Stimulated activated CD8-positive, alpha-beta memory T cell treated with anti-CD3 and anti-CD28 coated beads, Interleukin-4, amount 100 ng/mL, for 48 hours (primary cell): Measurements from ENCODE around the gene RBMX.
A peak's percentile ranks its signal among the peaks of the same experiment; 100 is the strongest.
"Not testable (repeated sequence)": the region's sequence is repeated elsewhere in the genome, so short reads cannot be mapped to it uniquely, and the experiment has no call there.

Experiments used
- DNase-seq: peaks from one replicate; pipeline ENCODE4 v3.0.0-alpha.2; 2020

RBMX gene

DNA sequence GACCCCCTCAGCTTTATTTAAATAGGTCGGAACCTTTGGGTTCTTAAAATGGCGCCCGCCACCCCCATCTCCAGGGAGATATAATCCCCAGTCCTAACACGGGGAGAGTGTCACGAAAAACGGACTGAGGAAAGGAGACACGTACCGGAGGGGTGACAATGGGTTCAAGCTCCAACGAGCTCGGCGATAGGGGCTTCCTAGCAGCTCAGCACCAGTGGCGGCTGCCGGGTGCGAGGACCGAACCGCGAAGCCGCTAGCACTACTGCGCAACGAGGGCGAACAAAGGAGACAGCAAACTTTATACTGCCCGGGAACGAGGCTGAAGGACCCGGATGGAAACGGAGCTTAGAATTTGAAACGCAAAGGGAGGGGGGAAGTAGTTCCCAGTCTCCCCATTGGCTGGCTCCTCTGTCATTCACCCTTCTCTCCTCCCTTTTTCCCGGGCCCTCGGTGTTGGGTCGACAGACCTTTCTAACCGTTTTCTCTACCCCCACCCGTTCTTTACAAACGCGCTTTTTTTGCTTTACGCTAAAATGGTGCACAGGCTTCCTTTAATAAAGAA is at the start of gene RBMX:
TSS of gene RBMX (minus strand) at position 274 of the 562 bp plus-strand sequence. CDS start 1,298 bp downstream, outside the sequence.
- peak; percentile 90 for DNase-seq

DNA sequence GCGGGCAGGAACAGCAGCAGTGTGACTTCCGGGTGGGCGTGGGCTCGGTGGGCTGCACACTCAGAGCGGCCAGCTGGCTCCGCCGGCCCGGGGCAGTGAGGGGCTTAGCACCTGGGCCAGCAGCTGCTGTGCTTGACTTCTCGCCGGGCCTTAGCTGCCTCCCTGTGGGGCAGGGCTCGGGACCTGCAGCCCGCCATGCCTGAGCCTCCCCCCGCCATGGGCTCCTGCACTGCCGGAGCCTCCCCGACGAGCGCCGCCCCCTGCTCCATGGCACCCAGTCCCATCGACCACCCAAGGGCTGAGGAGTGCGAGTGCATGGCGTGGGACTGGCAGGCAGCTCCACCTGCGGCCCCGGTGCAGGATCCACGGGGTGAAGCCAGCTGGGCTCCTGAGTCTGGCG is 40.9 kb upstream of the RBMX start:
- not testable (repeated sequence) for DNase-seq

DNA sequence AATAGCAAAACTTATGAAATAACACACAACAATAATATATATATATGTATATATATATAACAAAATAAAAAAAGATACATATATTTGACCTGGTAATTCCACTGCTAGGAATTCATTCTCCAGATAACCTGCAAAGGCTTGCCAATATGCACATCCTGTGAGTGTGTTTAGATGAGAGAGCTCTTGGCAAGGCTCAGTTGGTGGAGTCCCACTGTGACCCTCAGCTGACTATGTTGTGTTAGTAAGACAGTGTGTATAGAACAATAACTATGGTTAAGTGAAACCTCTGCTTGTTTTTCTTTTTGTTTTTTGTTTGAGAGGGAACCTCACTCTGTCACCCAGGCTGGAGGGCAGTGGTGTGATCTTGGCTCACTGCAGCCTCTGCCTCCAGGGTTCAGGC is 39.5 kb upstream of the RBMX start:
- no peak for DNase-seq

DNA sequence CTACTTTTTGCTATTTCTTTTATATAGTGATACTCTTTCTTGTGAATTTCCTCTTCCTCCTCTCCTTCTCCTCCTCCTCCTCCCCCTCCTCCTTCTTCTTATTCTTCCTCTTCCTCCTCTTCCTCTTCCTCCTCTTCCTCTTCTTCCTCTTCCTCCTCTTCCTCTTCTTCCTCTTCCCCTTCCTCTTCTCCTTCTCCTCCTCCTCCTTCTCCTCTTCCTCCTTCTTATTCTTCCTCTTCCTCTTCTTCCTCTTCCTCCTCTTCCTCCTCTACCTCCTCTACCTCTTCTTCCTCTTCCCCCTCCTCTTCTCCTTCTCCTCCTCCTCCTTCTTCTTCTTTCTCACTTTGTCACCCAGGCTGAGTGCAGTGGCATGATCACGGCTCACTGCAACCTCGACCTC is 36.3 kb upstream of the RBMX start:
- no peak for DNase-seq

DNA sequence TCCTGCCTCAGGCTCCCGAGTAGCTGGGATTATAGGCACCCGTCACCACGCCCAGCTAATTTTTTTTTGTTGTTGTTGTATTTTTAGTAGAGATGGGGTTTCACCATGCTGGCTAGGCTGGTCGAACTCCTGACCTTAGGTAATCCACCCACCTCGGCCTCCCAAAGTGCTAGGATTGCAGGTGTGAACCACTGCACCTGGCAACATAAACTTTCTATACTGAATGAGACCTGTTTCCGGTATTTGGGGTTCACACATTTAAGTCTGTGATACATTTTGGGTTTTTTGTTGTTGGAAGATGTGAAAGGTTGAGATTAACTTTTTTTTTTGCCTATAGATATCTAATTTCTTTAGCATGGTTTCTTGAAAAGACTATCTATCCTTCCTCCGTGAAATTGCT is 31.1 kb upstream of the RBMX start:
- not testable (repeated sequence) for DNase-seq

DNA sequence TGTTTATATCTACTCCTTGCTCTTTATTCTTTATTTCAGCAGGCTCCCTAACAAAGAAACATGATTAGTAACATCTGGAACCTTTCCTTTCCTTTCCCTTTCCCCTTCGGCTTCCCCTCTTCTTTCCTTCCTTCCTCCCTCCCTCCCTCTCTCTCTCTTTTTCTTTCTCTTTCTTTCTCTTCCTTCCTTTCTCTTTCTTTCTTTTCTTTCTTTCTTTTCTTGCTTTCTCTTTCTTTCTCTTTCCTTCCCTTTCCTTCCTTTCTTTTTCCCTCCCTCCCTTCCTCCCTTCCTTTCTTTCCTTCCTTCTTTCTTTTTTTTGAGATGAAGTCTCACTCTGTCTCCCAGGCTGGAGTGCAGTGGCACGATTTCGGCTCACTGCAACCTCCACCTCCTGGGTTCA is 30.7 kb upstream of the RBMX start:
- no peak for DNase-seq

DNA sequence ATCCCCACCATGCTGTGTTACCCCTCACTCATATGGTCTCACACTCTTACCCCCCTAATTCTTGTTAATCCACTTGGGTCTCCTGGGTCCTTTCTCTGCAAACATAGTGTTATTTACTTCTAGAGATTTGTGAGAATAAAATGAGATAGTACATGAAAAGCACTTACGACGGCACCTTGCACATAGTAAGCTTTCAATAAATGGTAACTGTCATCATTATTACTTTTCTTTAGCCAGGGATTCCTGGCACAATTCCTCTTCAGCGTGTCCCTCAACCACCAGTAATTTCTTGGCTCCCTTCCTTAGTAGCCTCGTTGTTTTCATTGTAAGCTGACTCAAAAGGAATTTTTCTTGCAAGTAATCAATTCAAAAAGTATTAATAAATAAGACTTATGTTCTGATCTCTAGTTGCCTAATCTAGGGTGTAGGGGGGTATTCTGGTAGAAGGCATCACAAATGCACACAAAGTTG is 30.1 kb upstream of the RBMX start:
- DNase-seq, result no peak

DNA sequence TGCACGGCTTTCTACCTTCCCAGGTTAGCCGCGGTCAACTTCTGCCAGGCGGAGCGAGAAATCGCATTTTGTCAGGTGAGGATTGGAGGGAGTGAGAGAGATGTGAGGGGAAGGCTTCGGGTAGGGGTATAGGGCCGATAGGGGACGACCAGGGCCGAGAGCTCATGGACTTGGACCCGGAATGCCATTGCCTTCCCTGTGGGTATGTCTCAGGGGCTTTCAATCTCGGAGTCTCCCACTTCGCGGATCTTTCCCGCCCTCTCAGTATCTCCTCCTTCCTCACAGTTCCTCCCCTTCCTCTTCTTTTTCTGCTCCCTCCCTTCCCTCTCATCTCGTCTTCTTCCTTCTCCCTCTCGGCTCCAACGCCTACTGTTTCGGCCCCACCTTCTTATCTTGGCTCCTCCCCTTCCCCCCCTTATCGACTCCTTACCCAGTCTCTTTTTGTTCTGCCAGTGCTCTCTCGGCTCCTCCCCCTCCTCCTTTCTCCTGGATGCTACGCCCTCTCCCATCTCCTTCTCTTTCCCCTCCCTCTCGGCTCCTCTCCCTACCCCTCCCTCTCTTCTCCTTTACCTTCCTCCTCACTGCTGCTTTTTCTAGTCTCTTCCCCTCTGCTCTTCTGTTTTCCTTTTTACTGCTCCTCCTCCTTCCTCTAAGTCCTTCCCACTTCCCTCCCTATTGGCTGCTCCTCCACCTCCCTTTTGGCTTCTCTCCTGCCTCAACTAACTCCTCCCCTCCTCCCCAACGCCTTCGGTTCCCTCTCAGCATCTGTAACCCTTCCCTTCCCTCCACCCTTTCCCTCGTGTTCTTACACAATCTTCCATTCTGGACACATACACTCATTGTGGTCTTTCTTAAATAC is 29.4 kb upstream of the RBMX start:
- DNase-seq, result peak; percentile 70

DNA sequence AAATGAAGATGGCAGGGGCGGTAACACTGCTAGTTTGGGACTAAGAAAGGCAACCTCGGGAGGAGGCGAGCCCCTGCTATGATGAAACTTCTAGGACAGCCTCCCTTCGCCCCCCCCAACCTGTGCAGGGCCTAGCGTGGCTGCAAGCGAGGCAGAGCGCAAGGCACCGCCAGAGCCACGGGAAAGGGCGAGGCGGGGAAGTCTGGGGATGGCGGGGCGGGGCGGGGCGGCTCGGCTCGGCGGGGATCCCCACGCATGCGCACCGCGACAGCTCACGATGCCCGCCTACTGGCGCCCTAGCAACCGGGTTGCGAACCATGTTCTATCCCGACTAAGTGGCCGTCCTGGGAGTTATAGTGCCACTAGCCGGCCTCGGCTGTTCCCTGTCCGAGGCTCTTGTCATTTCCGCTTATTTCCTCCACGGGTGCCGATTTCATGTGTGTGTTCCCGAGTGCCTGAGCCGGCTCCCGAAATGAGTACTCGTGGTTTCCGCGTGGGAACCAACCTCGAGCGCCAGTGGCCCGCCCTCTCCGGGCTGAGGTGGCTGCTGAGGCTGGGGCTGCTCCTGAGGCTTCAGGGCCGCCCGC is 28.7 kb upstream of the RBMX start:
- DNase-seq, result peak; percentile 79

DNA sequence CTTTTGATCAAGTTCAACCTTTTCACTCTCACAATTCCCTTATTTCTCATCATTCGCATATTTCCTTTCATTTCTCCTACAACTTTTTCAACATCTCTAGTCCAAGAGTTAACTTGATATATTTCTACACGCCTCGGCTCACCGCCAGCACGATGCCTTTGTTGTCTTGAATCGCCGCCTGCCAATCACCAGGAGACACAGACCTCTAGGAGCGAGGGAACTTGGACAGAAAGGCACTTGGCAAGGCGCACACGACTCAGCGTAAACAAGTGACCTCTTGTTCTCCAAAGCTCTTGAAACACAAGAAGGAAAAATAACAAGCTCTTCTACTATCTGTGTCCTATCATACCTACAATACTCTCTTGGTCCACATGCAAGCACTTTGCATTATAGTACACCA is 27.1 kb upstream of the RBMX start:
- DNase-seq, result no peak

DNA sequence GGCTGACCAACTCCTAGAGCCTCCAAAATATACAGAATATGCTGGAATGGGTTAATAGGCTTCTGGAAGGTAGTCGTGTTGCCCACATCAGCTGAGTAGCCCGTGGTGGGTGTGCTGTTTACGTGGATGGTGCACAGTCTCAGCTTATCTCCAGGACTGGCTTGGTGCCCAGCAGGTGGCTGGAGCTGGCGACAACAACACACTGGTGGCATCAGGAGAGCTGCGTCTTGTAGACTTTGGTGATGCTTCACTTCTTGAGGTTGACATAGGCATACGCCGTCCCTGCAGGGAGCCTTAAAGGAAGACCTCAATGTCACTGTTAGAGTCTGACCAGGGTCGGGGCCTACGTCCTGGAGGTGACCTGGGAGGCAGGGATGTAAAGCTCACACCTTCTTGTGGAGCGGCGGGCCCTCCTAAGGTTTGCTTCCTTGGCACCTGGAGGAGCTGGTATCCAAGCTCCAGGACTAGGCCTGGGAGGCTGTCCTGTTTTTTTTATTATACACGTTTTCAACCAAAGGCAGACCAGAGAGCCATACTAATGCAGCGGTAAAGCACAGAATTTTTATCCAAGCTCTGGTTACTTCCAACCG is 26.5 kb upstream of the RBMX start:
- DNase-seq, result no peak

DNA sequence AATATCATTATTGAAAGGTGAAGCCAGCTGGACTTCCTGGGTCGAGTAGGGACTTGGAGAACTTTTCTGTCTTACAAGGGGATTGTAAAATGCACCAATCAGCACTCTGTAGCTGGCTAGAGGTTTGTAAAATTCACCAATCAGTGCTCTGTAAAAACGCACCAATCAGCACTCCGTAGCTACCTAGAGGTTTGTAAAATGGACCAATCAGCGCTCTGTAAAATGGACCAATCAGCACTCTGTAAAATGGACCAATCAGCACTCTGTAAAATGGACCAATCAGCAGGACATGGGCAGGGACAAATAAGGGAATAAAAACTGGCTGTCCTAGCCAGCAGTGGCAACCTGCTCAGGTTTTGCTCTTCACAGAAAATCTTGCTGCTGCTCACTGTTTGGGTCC is 23.5 kb upstream of the RBMX start:
- DNase-seq, result not testable (repeated sequence)

DNA sequence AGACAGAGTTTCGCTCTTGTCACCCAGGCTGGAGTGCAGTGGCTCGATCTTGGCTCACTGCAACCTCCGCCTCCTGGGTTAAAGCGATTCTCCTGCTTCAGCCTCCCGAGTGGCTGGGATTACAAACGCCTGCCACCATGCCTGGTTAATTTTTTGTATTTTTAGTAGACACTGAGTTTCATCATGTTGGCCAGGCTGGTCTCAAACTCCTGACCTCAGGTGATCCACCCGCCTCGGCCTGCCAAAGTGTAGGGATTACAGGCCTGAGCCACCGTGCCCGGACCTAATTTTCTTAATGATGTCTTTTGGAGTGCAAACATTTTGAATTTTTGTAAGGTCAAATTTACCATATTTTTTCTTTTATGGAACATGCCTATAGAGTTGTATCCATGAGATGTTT is 19.5 kb upstream of the RBMX start:
- not testable (repeated sequence) for DNase-seq

DNA sequence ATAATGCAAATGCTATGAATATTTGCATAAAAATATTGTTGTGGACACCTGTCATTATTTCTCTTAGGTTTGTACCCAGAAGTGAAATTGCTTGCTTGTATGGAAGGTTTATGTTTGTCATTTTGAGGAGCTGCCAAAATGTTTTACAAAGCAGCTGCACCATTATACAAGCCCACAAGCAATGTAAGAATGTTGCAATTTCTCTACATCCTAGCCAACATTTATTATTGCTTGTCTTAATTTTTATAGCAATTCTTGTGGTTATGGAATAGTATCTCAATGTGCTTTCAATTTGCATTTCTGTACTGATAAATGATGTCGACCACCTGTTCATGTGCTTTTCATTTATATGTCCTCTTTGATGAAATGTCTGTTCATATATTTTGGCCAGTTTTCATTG is 18.7 kb upstream of the RBMX start:
- no peak for DNase-seq

DNA sequence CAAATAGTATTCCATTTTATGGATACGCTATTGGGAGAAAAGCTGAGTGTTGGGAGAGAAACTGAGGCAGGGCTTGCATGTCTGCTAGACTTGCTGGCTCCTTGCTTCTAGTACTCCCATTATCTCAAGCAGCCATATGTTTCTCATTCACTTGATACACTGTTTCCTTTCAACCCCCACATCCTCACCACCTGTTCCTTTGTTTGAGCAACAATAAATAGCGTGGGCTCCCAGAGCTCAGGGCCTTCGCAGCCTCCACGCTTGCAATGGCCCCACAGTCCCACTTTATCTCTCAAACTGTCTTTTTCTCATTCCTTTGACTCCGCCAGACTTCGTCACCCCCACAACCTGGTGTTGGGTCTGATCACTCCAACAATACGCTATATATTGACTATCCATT is 18.2 kb upstream of the RBMX start:
- not testable (repeated sequence) for DNase-seq

DNA sequence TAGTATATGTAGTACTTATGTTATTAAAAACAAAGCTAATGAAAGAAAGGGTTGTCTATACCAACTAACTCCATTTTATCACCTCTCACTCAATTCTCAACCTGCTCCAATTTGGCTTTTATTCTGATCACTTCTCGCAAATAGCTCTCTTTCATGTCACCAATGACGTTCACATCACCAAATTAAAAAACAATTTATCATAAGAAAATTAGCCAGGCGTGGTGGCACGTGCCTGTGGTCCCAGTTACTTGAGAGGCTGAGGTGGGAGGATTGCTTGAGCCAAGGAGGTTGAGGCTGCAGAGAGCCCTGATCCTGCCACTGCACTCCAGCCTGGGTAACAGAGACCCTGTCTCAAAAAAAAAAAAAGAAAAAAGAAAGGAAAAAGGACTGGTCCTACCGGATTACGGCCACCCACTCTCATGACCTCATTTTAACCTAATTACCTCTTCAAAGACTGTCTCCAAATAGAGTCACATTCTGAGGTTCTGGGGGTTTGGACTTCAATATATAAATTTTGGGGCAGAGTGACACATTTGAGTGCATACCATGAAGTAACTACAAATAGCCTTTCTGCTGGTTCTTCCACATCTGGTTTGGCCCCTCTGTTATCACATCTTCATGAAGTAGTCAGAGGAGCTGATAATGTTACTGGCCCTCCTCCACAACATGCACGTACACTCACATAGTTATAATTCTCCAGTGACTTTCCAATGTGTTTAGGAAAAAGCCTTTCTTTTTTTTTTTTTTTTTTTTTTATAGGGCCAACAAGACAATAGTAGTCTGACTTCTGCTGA is 15.8 kb upstream of the RBMX start:
- DNase-seq, result no peak

DNA sequence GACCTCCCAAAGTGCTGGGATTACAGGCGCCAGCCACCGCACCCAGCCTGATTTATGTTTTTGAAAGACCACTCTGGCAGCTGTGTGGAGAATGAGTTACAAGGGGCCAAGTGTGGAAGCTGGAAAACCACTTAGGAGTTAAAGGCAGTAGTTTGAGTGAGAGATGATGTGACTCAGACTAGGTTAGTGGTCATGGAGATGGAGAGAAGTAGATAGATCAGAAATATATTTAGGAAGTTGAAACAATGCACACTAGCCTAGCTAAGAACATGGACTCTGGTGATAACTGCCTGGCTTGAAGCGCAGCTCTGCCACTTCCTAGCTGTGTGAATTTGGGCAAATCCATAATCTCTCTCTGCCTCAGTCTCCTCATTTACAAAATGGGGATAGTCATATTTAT is 11.9 kb upstream of the RBMX start:
- no peak for DNase-seq

DNA sequence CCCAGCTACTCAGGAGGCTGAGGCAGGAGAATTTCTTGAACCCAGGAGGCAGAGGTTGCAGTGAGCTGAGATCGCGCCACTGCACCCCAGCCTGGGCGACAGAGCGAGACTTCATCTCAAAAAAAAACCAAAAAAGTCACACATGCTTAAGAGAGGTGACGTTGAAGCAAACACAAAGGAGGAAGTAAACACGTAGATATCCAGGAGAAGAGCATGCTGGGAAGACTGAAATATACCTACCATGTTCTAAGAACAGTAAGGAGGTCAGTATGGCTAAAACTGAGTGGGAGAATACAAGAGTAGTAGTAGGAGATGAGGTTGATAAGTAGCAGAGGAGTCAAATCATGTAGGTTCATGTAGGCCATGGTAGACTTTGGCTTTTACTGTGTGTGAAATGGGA is 10.1 kb upstream of the RBMX start:
- not testable (repeated sequence) for DNase-seq

DNA sequence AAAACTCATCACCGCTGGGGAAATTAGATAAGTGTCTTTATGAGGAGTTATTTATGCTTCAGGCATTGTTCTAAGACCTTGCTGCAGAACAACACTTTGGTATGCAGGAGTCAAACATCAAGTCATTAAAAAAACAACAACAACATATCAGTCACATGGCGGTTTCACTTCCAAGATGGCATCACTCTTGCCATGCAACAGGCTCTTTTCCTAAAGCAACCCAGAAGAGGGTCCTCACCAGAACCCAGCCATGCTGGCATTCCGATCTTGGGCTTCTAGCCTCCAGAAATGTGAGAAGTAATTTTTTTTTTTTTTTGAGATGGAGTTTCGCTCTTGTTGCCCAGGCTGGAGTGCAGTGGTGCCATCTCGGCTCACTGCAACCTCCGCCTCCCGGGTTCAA is 8.7 kb upstream of the RBMX start:
- no peak for DNase-seq

DNA sequence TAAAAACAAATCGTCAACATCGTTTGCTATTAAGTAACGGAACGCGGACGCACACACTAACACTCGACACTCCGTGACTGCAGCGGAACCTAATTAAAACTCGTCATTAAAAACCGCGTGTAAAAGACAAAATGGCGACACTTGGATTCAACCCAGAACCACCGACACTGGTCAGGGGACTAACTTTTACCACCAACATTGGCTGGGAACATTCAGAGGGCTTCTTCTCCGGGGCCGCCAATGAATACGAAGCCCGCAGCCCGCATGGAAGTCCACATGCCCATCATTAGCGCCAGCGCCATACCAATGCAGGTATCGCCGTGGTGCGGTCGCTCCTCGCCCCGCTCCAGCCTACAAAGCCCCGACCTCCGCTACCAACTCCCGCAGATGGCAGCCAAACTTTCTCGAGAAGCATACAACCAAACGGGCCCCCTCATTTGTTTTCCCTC is 498 bp downstream of the RBMX start:
- no peak for DNase-seq

DNA sequence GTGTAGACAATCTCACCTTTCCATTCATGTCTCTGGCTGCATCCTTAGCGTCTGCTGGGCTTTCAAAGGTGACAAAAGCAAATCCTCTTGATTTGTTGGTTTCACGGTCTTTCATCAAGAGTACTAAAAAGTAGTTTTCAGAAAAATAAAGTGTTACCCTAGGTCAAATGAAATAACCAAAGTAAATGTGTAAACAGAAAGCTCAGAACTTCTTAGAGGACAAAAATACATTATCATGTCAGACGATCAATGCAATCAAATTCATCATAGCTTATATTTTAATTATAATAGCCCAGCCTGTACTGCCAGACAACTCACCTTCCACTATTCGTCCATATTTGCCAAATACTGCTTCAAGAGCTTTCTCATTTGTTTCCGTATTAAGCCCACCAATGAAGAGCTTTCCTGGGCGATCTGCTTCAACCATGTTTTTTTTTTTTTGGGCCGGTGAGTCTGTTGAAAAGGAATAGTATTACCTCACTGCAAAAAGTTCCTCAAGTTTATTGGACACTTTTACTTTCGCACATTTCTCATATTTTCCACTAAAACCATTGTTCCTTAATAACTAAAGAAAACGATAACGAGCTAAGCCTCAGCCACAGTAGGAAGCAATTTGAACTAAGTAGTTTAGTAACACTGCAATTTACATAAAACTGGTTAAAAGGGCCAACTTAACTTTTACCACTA is 1.4 kb downstream of the RBMX start:
- DNase-seq, result no peak

DNA sequence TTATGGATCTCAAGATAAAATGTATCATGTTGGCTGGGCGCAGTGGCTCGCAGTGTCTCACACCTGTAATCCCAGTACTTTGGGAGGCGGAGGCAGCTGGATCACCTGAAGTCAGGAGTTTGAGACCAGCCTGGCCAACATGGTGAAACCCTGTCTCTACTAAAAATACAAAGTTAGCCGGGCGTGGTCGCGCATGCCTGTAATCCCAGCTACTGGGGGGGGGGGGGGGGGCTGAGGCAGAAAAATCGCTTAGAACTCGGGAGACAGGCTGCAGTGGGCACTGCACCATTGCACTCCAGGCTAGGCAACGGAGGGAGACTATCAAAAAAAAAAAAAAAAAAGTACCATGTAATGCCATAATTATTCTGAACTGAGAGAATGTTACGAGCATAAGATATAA is 2.1 kb downstream of the RBMX start:
- no peak for DNase-seq
